Panc1 (cell line): ENCODE data around the gene MTA2. TPM values are rescaled to one million over a fixed set of nuclear protein-coding genes. Genes with fewer than 3 reads are reported as not detected.
A peak's percentile ranks its signal among the peaks of the same experiment; 100 is the strongest.

Experiments
- ATAC-seq: fragments of 200-7000 bp; cut with Tn5 transposase; 2 replicates; pipeline ENCODE4 v1.9.1; 2020; ENCODE audit warnings: mild to moderate bottlenecking, moderate library complexity
- BruUV-seq: library from RNA; stranded (reverse); fragments of 400-500 nt; replicated peaks from 2 replicates; lab custom pipeline; 2021; lab: Mats Ljungman, UMichigan
- CTCF ChIA-PET: fragments of 300-600 bp; sonication (Branson Sonifier 250); formaldehyde crosslinking; loops from one replicate; lab custom pipeline; 2022; ENCODE audit warnings: antibody characterized with exemption; lab: Charles Lee
- POLR2A ChIA-PET: fragments of 300-600 bp; sonication (Branson Sonifier 250); formaldehyde crosslinking; loops from one replicate; lab custom pipeline; 2022; ENCODE audit warnings: antibody characterized with exemption; lab: Charles Lee
- DNase-seq: peaks from one replicate; pipeline ENCODE4 v3.0.0-alpha.2; 2010; ENCODE audit warnings: low read depth, low spot score
- H3K27ac ChIP-seq: 2 replicates; pipeline ENCODE4 v1.5.1; 2011; ENCODE audit warnings: mild to moderate bottlenecking, low read length, inconsistent platforms
- H3K27me3 ChIP-seq: fragments of 200-500 bp; sonication (Bioruptor generic); 2 replicates; pipeline ENCODE4 v1.6.0; 2014; ENCODE audit warnings: low read length, inconsistent platforms; ENCODE audit not compliant: control insufficient read depth, insufficient read depth
- H3K36me3 ChIP-seq: fragments of 200-500 bp; sonication (Bioruptor generic); 2 replicates; pipeline ENCODE4 v1.5.1; 2014; ENCODE audit warnings: inconsistent platforms, mild to moderate bottlenecking, low read length, moderate library complexity; ENCODE audit not compliant: control insufficient read depth, insufficient read depth
- H3K4me1 ChIP-seq: 2 replicates; pipeline ENCODE4 v1.5.1; 2011; ENCODE audit warnings: inconsistent platforms, mild to moderate bottlenecking, low read length, moderate library complexity; ENCODE audit not compliant: control insufficient read depth, insufficient read depth
- H3K4me3 ChIP-seq, 2 experiments: 2 replicates each; pipeline ENCODE4 v1.5.1; 2011 to 2012; ENCODE audit warnings: low read depth in 2 of 2, low read length in 2 of 2, mild to moderate bottlenecking in 2 of 2, inconsistent platforms in 1 of 2, moderate library complexity in 1 of 2
- H3K9me3 ChIP-seq: fragments of 200-500 bp; sonication (Bioruptor generic); 2 replicates; pipeline ENCODE4 v1.5.1; 2014; ENCODE audit warnings: low read depth, mild to moderate bottlenecking, inconsistent platforms, low read length, moderate library complexity; ENCODE audit not compliant: control insufficient read depth, insufficient read depth
- CTCF ChIP-seq: fragments of 450-650 bp; IDR thresholded peaks from 2 replicates; pipeline ENCODE4 v1.5.1; 2017; ENCODE audit warnings: mild to moderate bottlenecking
- POLR2AphosphoS5 ChIP-seq: IDR thresholded peaks from 2 replicates; pipeline ENCODE4 v1.6.1; 2012; ENCODE audit warnings: mild to moderate bottlenecking, low read depth, low read length, moderate library complexity
- REST ChIP-seq, 2 experiments: IDR thresholded peaks; 2 replicates each; pipeline ENCODE4 v1.6.1; 2011 to 2012; ENCODE audit warnings: low read depth in 2 of 2, control low read depth in 1 of 2, low read length in 1 of 2, mild to moderate bottlenecking in 1 of 2, moderate library complexity in 1 of 2; ENCODE audit not compliant: insufficient read depth in 1 of 2
- SIN3A ChIP-seq: IDR thresholded peaks from 2 replicates; pipeline ENCODE4 v1.6.1; 2012; ENCODE audit warnings: low read depth, mild to moderate bottlenecking, low read length, moderate library complexity, borderline replicate concordance; ENCODE audit not compliant: insufficient read depth
- TCF7L2 ChIP-seq: IDR thresholded peaks from 2 replicates; pipeline ENCODE4 v1.6.1; 2011; ENCODE audit warnings: mild to moderate bottlenecking, low read depth, low read length, inconsistent platforms
- in situ Hi-C: cut with HindIII; loops from 2 replicates; pipeline ENCODE4 v1.10.0; 2016; ENCODE audit warnings: low sequenced_read_pairs, low pct_unique_long_range_greater_than_20kb
- intact Hi-C: fragments of 100-400 bp; cut with micrococcal nuclease; formaldehyde crosslinking; loops from one replicate; pipeline ENCODE4 v1.10.0; 2022; ENCODE audit not compliant: unreplicated experiment
- total RNA-seq: library from RNA; stranded (reverse); gene quantifications from one replicate; pipeline ENCODE4 v1.2.1, GENCODE V29; 2021; ENCODE audit not compliant: unreplicated experiment

Gene MTA2
- total RNA-seq, 1 experiment from 2014 or later, result 163 TPM

DNA sequence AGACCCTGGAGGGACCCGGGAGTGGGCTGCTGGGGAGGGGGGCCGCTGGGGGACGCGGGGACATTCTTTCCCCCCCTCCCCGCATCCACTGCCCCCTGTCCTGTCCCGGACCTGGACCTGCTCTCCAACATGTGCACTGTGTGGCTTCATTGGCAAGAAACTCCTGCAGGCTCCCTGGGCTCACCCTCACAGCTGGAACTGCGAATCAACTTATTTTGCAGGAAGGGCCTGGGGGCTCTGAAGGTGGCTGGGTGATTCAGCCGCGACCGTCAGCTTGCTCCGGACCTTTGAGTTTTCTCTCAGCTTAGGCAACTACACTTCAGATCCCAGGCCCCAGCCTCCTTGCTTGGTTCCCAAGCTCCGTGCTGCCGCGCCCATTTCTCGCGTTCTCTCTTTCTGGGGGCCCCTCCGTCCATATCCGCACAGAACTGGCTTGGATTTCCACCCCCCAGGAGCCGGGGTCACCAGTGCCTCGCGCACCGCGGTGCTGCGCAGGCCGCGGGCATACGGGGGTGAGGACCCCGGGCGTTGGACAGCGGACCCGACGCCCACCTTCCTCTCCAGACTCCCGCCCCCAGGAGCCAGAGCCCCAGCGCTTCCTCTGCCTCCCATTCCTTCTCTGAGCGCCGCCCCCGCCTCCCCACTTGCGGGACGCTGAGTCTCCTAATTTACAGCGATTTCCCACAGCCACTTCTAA lies 54.6 kb downstream of the MTA2 start:
- no peak for TF ChIP-seq REST (IDR thresholded peaks at IDR 0.05; ENCODE audit: insufficient read depth in 1 of 2, low read depth in 2 of 2, low read length in 1 of 2)
- no peak for TF ChIP-seq CTCF
- TF ChIP-seq POLR2AphosphoS5, result 0 out of 2 replicates have a peak, but pooled peaks have one; percentile 2
- TF ChIP-seq TCF7L2, result no peak
- peak; percentile 33; the same call in 1 of the 2 replicates for TF ChIP-seq SIN3A
- Histone ChIP-seq H3K4me3 (peak overlapping the region; percentile 80 to 98), H3K27me3 (no peaks in the 10 kb centered on the region), H3K4me1 (peaks cover 38% of the 10 kb centered on the region), H3K27ac (peak overlapping the region; percentile 91), H3K9me3 (no peaks in the 10 kb centered on the region), H3K36me3 (peaks cover 6% of the 10 kb centered on the region; the same call in 1 of the 2 replicates)
- ChIA-PET POLR2A (interaction anchor here (0.6 to 1.2 kb wide), 8 partner anchors 10 to 117 kb away, joined by 3 to 7 read pairs (median 6); partner anchors contain the start of genes EEF1G and TUT1), CTCF (no interaction called here)
- no peak for DNase-seq
- BruUV-seq, result no TSS peak
- in situ Hi-C loops, result no loop called here
- ATAC-seq, result peak; percentile 19
- intact Hi-C loops, result loop anchor here (10.0 kb wide), 1 partner anchor 152 kb away; no protein-coding TSS in a partner anchor

- H3K27ac ChIP-seq, result peak within 1 kb of the TSS; percentile 96
- ChIA-PET CTCF (no interaction called here), POLR2A (interaction anchor here (0.6 to 1.2 kb wide), 8 partner anchors 11 to 117 kb away, joined by 3 to 7 read pairs (median 6); partner anchors contain the start of genes EEF1G and TUT1)
- BruUV-seq, result no TSS peak
- ATAC-seq (peak; percentile 55), DNase-seq (no peak)
- H3K9me3 ChIP-seq, result no peaks in the 10 kb centered on the region
- peaks cover 6% of the 10 kb centered on the region; the same call in 1 of the 2 replicates for H3K36me3 ChIP-seq
- in situ Hi-C loops (no loop called here), intact Hi-C loops (loop anchor here (10.0 kb wide), 1 partner anchor 152 kb away; no protein-coding TSS in a partner anchor)
- peaks cover 38% of the 10 kb centered on the region for H3K4me1 ChIP-seq
- no peaks in the 10 kb centered on the region for H3K27me3 ChIP-seq
- peak within 1 kb of the TSS; percentile 80 to 98 for H3K4me3 ChIP-seq
- TF ChIP-seq POLR2AphosphoS5 (peak; percentile 89), REST (IDR thresholded peaks at IDR 0.05; ENCODE audit: insufficient read depth in 1 of 2, low read depth in 2 of 2, low read length in 1 of 2) (no peak), CTCF (no peak), SIN3A (peak; percentile 94), TCF7L2 (no peak)
These were observed 55.3 kb downstream of the MTA2 start, which contains the start of gene AHNAK for GRCh38 chr11:62546244-62546928. AHNAK (minus strand) TSS chr11:62546806; CDS start chr11:62536098, 10,708 bp downstream.
